Measurements from ENCODE around the gene NOX3. TPM values are rescaled to one million over a fixed set of nuclear protein-coding genes. Genes with fewer than 3 reads are reported as not detected.

NOX3 gene
- total and polyA plus RNA-seq, 2 donors (not counting 1 experiment from before 2014, with no cell fraction given): not detected

DNA sequence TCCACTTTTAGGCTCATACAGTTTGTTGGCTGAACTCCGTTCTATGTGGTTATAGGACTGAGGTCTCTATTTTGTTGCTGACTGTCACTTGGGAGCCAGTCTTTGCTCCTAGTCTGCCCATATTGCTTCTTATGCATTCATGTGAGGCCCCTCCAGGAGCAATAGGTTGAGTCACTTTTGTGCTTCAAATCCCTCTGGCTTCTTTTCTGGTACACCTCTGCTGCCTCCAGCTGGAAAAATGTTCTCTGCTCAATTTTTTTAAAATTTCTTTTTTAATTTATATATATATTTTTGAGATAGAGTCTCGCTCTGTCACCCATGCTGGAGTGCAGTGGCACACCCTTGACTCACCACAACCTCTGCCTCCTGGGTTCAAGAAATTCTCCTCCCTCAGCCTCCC, 42.7 kb upstream of the NOX3 start:
- H3K79me2 ChIP-seq (ENCODE audit: control insufficient read depth, insufficient read depth, low read length): no peaks in the 10 kb centered on the region
- Mint-ChIP-seq H3K4me3 (no peak overlapping the region), H3K27me3 (no peaks in the 10 kb centered on the region), H3K27ac (no peak overlapping the region), H3K9me3 (ENCODE audit: insufficient read depth) (no peaks in the 10 kb centered on the region), H3K4me1 (peaks cover 4% of the 10 kb centered on the region)
- no peak overlapping the region for H2AFZ ChIP-seq (ENCODE audit: insufficient read depth, low read depth, low read length, poor library complexity, severe bottlenecking)
- H3K4me2 ChIP-seq (replicated peaks; ENCODE audit: low read depth, low read length, poor library complexity, severe bottlenecking): no peak overlapping the region
- H3K27me3 ChIP-seq (replicated peaks in 1 of 4; ENCODE audit: control extremely low read depth in 1 of 4, control insufficient read depth in 3 of 4, insufficient read depth in 4 of 4, low read length in 3 of 4): no peaks in the 10 kb centered on the region
- 100% methylated on average over 1 of the region's 2 CpGs for WGBS (ENCODE audit: insufficient coverage)
- H3K9me3 ChIP-seq (ENCODE audit: control extremely low read depth in 1 of 3, control insufficient read depth in 2 of 3, insufficient read depth in 1 of 3, low read length in 2 of 3): peaks cover 0 to 8% (median 0%) of the 10 kb centered on the region in 3 donors
- TF ChIP-seq, protein P1, sequence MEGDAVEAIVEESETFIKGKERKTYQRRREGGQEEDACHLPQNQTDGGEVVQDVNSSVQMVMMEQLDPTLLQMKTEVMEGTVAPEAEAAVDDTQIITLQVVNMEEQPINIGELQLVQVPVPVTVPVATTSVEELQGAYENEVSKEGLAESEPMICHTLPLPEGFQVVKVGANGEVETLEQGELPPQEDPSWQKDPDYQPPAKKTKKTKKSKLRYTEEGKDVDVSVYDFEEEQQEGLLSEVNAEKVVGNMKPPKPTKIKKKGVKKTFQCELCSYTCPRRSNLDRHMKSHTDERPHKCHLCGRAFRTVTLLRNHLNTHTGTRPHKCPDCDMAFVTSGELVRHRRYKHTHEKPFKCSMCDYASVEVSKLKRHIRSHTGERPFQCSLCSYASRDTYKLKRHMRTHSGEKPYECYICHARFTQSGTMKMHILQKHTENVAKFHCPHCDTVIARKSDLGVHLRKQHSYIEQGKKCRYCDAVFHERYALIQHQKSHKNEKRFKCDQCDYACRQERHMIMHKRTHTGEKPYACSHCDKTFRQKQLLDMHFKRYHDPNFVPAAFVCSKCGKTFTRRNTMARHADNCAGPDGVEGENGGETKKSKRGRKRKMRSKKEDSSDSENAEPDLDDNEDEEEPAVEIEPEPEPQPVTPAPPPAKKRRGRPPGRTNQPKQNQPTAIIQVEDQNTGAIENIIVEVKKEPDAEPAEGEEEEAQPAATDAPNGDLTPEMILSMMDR (IDR thresholded peaks at IDR 0.05): no peak
- no peak for TF ChIP-seq EZH2 (IDR thresholded peaks at IDR 0.05; ENCODE audit: borderline replicate concordance, insufficient read depth, low read depth, low read length, poor library complexity, severe bottlenecking)
- no peaks in the 10 kb centered on the region for H4K20me1 ChIP-seq (ENCODE audit: control insufficient read depth, insufficient read depth, low read length, poor library complexity, severe bottlenecking)
- ATAC-seq (ENCODE audit: low read depth) (no peak), DNase-seq (no peak)
- H3K36me3 ChIP-seq (replicated peaks in 1 of 2; ENCODE audit: control extremely low read depth in 1 of 2, control insufficient read depth in 1 of 2, extremely low read depth in 1 of 2, insufficient read depth in 2 of 2, low read length in 1 of 2): no peaks in the 10 kb centered on the region
- no peak overlapping the region for H3K4me3 ChIP-seq (ENCODE audit: control extremely low read depth in 1 of 5, extremely low read depth in 1 of 5, insufficient read depth in 1 of 5, low read depth in 2 of 5, low read length in 4 of 5)
- H3K9ac ChIP-seq (ENCODE audit: low read length): no peak overlapping the region
- ChIA-PET POLR2A (no interaction called here), CTCF (interaction anchor here (1.7 kb wide), 1 partner anchor 169 kb away, joined by 8 read pairs; no protein-coding TSS in a partner anchor)
- intact Hi-C loops (cut with micrococcal nuclease): no loop called here
- no peak overlapping the region for H3K27ac ChIP-seq (ENCODE audit: low read length in 2 of 2)
- peaks cover 0 to 1% of the 10 kb centered on the region in 2 donors for H3K4me1 ChIP-seq (ENCODE audit: control insufficient read depth in 2 of 2, insufficient read depth in 2 of 2, low read length in 2 of 2)

DNA sequence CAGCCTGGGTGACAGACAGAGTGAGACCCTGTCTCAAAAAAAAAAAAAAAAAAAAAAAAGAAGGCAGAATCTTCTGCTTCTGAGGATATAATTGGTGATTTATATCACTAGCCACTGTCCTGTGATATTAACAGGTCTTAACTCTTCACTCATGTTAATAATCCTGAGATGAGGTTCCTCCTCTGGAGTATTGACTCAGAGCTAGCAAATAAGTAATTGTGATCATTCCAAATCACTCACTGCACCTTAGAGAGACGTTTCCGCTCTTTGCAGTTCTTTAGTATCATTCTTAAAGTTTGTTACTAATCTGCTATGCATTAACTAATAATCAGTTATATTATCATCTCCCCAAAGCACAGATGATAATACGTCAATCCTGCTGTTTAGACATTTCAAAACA, 41.6 kb upstream of the NOX3 start:
- Histone ChIP-seq H4K20me1 (ENCODE audit: control insufficient read depth, insufficient read depth, low read length, poor library complexity, severe bottlenecking) (no peaks in the 10 kb centered on the region), H3K27me3 (replicated peaks in 1 of 4; ENCODE audit: control extremely low read depth in 1 of 4, control insufficient read depth in 3 of 4, insufficient read depth in 4 of 4, low read length in 3 of 4) (no peaks in the 10 kb centered on the region), H3K36me3 (replicated peaks in 1 of 2; ENCODE audit: control extremely low read depth in 1 of 2, control insufficient read depth in 1 of 2, extremely low read depth in 1 of 2, insufficient read depth in 2 of 2, low read length in 1 of 2) (no peaks in the 10 kb centered on the region), H3K4me3 (ENCODE audit: control extremely low read depth in 1 of 5, extremely low read depth in 1 of 5, insufficient read depth in 1 of 5, low read depth in 2 of 5, low read length in 4 of 5) (no peak overlapping the region), H3K9me3 (ENCODE audit: control extremely low read depth in 1 of 3, control insufficient read depth in 2 of 3, insufficient read depth in 1 of 3, low read length in 2 of 3) (peaks cover 0 to 3% (median 1%) of the 10 kb centered on the region in 3 donors), H3K79me2 (ENCODE audit: control insufficient read depth, insufficient read depth, low read length) (no peaks in the 10 kb centered on the region), H3K27ac (ENCODE audit: low read length in 2 of 2) (no peak overlapping the region), H3K4me1 (ENCODE audit: control insufficient read depth in 2 of 2, insufficient read depth in 2 of 2, low read length in 2 of 2) (peaks cover 0 to 3% of the 10 kb centered on the region in 2 donors), H2AFZ (ENCODE audit: insufficient read depth, low read depth, low read length, poor library complexity, severe bottlenecking) (no peak overlapping the region), H3K9ac (ENCODE audit: low read length) (no peak overlapping the region), H3K4me2 (replicated peaks; ENCODE audit: low read depth, low read length, poor library complexity, severe bottlenecking) (no peak overlapping the region)
- no peak for DNase-seq
- Mint-ChIP-seq H3K27me3 (no peaks in the 10 kb centered on the region), H3K4me1 (peaks cover 4% of the 10 kb centered on the region), H3K9me3 (ENCODE audit: insufficient read depth) (no peaks in the 10 kb centered on the region), H3K27ac (no peak overlapping the region), H3K4me3 (no peak overlapping the region)
- CTCF ChIA-PET: interaction anchor here (1.7 kb wide), 1 partner anchor 168 kb away, joined by 8 read pairs; no protein-coding TSS in a partner anchor
- no peak for ATAC-seq (ENCODE audit: low read depth)
- POLR2A ChIA-PET: no interaction called here
- intact Hi-C loops (cut with micrococcal nuclease): no loop called here
- no CpG with 5 or more reads among the region's 3 CpGs for WGBS (ENCODE audit: insufficient coverage)
- TF ChIP-seq EZH2 (IDR thresholded peaks at IDR 0.05; ENCODE audit: borderline replicate concordance, insufficient read depth, low read depth, low read length, poor library complexity, severe bottlenecking): no peak
- TF ChIP-seq, protein P1 (IDR thresholded peaks at IDR 0.05): no peak

All from B cell (primary cell).